Lower leg skin (tissue), 3 donors: ENCODE measurements around the gene OGDH.

Source experiments
- POLR2A ChIP-seq, 2 donors: fragments of 450-650 bp; IDR thresholded peaks; one replicate each; pipeline ENCODE4 v1.6.1; 2016 to 2017; ENCODE audit warnings: antibody characterized with exemption in 2 of 2, mild to moderate bottlenecking in 1 of 2, moderate library complexity in 1 of 2
- TF ChIP-seq, protein P1 (sequence below), 3 donors: fragments of 450-650 bp; IDR thresholded peaks; one replicate each; pipeline ENCODE4 v1.5.1; 2016; ENCODE audit warnings: antibody characterized with exemption in 3 of 3, mild to moderate bottlenecking in 3 of 3, moderate library complexity in 2 of 3

DNA sequence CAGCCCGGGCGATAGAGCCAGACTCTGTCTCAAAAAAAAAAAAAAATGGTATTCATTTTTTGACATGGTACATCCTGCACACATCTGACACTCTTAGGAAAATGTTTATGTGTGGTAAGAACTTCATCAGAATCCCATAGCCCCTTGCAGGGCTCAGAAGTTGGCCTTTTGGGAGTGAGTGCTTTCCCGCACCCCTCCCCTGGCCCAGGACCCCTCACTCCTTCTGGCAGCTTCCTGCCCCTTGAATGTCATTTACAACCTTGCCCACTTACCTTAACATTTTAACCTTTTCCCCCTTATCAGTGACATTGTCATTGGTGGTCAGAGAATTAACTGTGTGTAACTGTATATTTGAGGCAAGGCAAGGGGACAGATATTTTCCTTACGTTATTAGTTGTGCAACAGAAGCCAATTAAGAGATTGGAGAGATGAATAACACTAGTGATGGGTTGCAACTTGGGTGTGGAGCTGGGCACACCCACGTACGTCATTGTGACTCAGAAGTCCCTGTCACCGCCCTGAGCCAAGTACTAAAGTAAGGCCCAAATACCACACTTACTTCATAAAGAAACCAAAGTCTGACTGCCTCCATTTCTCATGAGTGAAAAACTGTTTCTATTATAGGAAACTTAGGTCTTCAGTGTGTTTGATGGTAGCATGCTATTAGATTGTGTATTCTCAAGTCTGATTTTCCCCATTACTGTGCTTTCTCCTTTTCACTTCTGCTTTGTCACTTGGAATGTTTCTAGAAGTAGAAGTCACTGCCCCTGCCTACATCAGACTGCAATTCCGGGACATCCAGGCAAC, 31.6 kb downstream of the OGDH start:
- TF ChIP-seq, protein P1, sequence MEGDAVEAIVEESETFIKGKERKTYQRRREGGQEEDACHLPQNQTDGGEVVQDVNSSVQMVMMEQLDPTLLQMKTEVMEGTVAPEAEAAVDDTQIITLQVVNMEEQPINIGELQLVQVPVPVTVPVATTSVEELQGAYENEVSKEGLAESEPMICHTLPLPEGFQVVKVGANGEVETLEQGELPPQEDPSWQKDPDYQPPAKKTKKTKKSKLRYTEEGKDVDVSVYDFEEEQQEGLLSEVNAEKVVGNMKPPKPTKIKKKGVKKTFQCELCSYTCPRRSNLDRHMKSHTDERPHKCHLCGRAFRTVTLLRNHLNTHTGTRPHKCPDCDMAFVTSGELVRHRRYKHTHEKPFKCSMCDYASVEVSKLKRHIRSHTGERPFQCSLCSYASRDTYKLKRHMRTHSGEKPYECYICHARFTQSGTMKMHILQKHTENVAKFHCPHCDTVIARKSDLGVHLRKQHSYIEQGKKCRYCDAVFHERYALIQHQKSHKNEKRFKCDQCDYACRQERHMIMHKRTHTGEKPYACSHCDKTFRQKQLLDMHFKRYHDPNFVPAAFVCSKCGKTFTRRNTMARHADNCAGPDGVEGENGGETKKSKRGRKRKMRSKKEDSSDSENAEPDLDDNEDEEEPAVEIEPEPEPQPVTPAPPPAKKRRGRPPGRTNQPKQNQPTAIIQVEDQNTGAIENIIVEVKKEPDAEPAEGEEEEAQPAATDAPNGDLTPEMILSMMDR (IDR thresholded peaks at IDR 0.05): no peak
- TF ChIP-seq POLR2A (IDR thresholded peaks at IDR 0.05): no peak
